ENCODE data around the gene AFF1. TPM values are rescaled to one million over a fixed set of nuclear protein-coding genes. Genes with fewer than 3 reads are reported as not detected.

Gene AFF1
- total RNA-seq, 3 donors from 2014 or later (not counting 1 experiment from before 2014, with no cell fraction given) = 87.9 to 93.4 (median 91.7) TPM

- H3K36me3 Mint-ChIP-seq = no peaks in the 10 kb centered on the region
- H3K4me1 ChIP-seq (ENCODE audit: control insufficient read depth, insufficient read depth, low read length) = peaks cover 2% of the 10 kb centered on the region
- H3K36me3 ChIP-seq (ENCODE audit: control insufficient read depth, insufficient read depth, low read length) = peaks cover 40% of the 10 kb centered on the region
- H3K9me3 ChIP-seq (ENCODE audit: control insufficient read depth, insufficient read depth, low read length) = no peaks in the 10 kb centered on the region
- H3K9me3 Mint-ChIP-seq = no peaks in the 10 kb centered on the region
- ATAC-seq = no peak
- H3K27ac ChIP-seq (ENCODE audit: low read length) = no peak overlapping the region
- no peak overlapping the region for H3K4me3 Mint-ChIP-seq
- TF ChIP-seq, protein P1, sequence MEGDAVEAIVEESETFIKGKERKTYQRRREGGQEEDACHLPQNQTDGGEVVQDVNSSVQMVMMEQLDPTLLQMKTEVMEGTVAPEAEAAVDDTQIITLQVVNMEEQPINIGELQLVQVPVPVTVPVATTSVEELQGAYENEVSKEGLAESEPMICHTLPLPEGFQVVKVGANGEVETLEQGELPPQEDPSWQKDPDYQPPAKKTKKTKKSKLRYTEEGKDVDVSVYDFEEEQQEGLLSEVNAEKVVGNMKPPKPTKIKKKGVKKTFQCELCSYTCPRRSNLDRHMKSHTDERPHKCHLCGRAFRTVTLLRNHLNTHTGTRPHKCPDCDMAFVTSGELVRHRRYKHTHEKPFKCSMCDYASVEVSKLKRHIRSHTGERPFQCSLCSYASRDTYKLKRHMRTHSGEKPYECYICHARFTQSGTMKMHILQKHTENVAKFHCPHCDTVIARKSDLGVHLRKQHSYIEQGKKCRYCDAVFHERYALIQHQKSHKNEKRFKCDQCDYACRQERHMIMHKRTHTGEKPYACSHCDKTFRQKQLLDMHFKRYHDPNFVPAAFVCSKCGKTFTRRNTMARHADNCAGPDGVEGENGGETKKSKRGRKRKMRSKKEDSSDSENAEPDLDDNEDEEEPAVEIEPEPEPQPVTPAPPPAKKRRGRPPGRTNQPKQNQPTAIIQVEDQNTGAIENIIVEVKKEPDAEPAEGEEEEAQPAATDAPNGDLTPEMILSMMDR (IDR thresholded peaks at IDR 0.05) = no peak
- peaks cover 19 to 22% of the 10 kb centered on the region in 2 donors for H3K4me1 Mint-ChIP-seq
- H3K27me3 Mint-ChIP-seq (ENCODE audit: low read depth in 2 of 2) = no peaks in the 10 kb centered on the region
- peak overlapping the region; percentile 21 to 52 for H3K27ac Mint-ChIP-seq
- no peak for DNase-seq
- intact Hi-C loops (cut with micrococcal nuclease) = no loop called here
- 96% methylated on average over 3 of the region's 3 CpGs for WGBS (ENCODE audit: insufficient coverage)
- H3K4me3 ChIP-seq (ENCODE audit: low read length) = no peak overlapping the region
- no peaks in the 10 kb centered on the region for H3K27me3 ChIP-seq (ENCODE audit: control insufficient read depth, insufficient read depth, low read length)
These were observed 174.3 kb downstream of the AFF1 start for GRCh38 chr4:87109121-87109520.

- Histone ChIP-seq H3K4me3 (ENCODE audit: low read length) (no peak overlapping the region), H3K4me1 (ENCODE audit: control insufficient read depth, insufficient read depth, low read length) (no peaks in the 10 kb centered on the region), H3K9me3 (ENCODE audit: control insufficient read depth, insufficient read depth, low read length) (no peaks in the 10 kb centered on the region), H3K36me3 (ENCODE audit: control insufficient read depth, insufficient read depth, low read length) (peaks cover 45% of the 10 kb centered on the region), H3K27ac (ENCODE audit: low read length) (no peak overlapping the region), H3K27me3 (ENCODE audit: control insufficient read depth, insufficient read depth, low read length) (no peaks in the 10 kb centered on the region)
- intact Hi-C loops (cut with micrococcal nuclease) = no loop called here
- TF ChIP-seq, protein P1 (IDR thresholded peaks at IDR 0.05) = no peak
- ATAC-seq = no peak
- DNase-seq = no peak
- no CpG with 5 or more reads among the region's 1 CpG for WGBS (ENCODE audit: insufficient coverage)
- no peak overlapping the region for H3K4me3 Mint-ChIP-seq
- H3K27ac Mint-ChIP-seq = peak overlapping the region in 1 of 2 donors; percentile 66
- no peaks in the 10 kb centered on the region for H3K36me3 Mint-ChIP-seq
- no peaks in the 10 kb centered on the region for H3K9me3 Mint-ChIP-seq
- H3K4me1 Mint-ChIP-seq = peaks cover 13 to 15% of the 10 kb centered on the region in 2 donors
- no peaks in the 10 kb centered on the region for H3K27me3 Mint-ChIP-seq (ENCODE audit: low read depth in 2 of 2)
These were observed 175.1 kb downstream of the AFF1 start for GRCh38 chr4:87109945-87110344.

- WGBS (ENCODE audit: insufficient coverage) = 69% methylated on average over 4 of the region's 4 CpGs
- Histone ChIP-seq H3K4me1 (ENCODE audit: control insufficient read depth, insufficient read depth, low read length) (no peaks in the 10 kb centered on the region), H3K9me3 (ENCODE audit: control insufficient read depth, insufficient read depth, low read length) (no peaks in the 10 kb centered on the region), H3K36me3 (ENCODE audit: control insufficient read depth, insufficient read depth, low read length) (peaks cover 53% of the 10 kb centered on the region), H3K27me3 (ENCODE audit: control insufficient read depth, insufficient read depth, low read length) (no peaks in the 10 kb centered on the region), H3K27ac (ENCODE audit: low read length) (no peak overlapping the region), H3K4me3 (ENCODE audit: low read length) (no peak overlapping the region)
- Mint-ChIP-seq H3K27ac (peak overlapping the region; percentile 79 to 86), H3K4me1 (peaks cover 13 to 15% of the 10 kb centered on the region in 2 donors), H3K4me3 (peak overlapping the region; percentile 45), H3K36me3 (peaks cover 7% of the 10 kb centered on the region), H3K27me3 (ENCODE audit: low read depth in 2 of 2) (no peaks in the 10 kb centered on the region), H3K9me3 (no peaks in the 10 kb centered on the region)
- DNase-seq (no peak), ATAC-seq (peak; percentile 10 to 56 (median 29))
- intact Hi-C loops (cut with micrococcal nuclease) = no loop called here
- TF ChIP-seq, protein P1 (IDR thresholded peaks at IDR 0.05) = no peak
These were observed 177.3 kb downstream of the AFF1 start for GRCh38 chr4:87112063-87112462.

Data from natural killer cell (primary cell).